SK-N-SH (cell line): Measurements from ENCODE around the gene RNLS. TPM values are rescaled to one million over a fixed set of nuclear protein-coding genes. Genes with fewer than 3 reads are reported as not detected.
"Not testable (repeated sequence)": the region's sequence is repeated elsewhere in the genome, so short reads cannot be mapped to it uniquely, and the experiment has no call there.

Source experiments
- CTCF ChIA-PET: fragments of 300-600, 350-600 bp; formaldehyde crosslinking; extraction: SDS; loops from one replicate; lab custom pipeline; 2021; lab: Yijun Ruan, JAX
- POLR2A ChIA-PET: fragments of 350-600 bp; sonication (Branson Sonifier 250); formaldehyde crosslinking; extraction: SDS; loops from one replicate; lab custom pipeline; 2020; ENCODE audit warnings: antibody characterized with exemption, inconsistent platforms; lab: Yijun Ruan, JAX
- DNase-seq: peaks from one replicate; pipeline ENCODE4 v3.0.0; 2012
- H2AFZ ChIP-seq: fragments of 200-600 bp; sonication (generic); 2 replicates; pipeline ENCODE4 v1.8.1; 2016; ENCODE audit warnings: antibody characterized with exemption, mild to moderate bottlenecking, low read depth
- H3F3A ChIP-seq: fragments of 200-600 bp; sonication (generic); replicated peaks from 2 replicates; pipeline ENCODE3; 2016; ENCODE audit warnings: antibody characterized with exemption, mild to moderate bottlenecking; ENCODE audit not compliant: insufficient read depth
- H3K27ac ChIP-seq, 2 experiments: fragments of 200-500 bp in 1 of 2; fragments of 200-600 bp in 1 of 2; sonication (Bioruptor generic) in 1 of 2; sonication (generic), shearing (Covaris generic) in 1 of 2; 2 replicates each; pipeline versions ENCODE4 v1.5.1 to v1.6.1; 2014 to 2016; ENCODE audit warnings: low read depth in 2 of 2, inconsistent platforms in 1 of 2, low read length in 1 of 2, mild to moderate bottlenecking in 1 of 2, mixed read lengths in 1 of 2
- H3K27me3 ChIP-seq: fragments of 200-600 bp; sonication (generic), shearing (Covaris generic); 2 replicates; pipeline ENCODE4 v1.6.1; 2016; ENCODE audit warnings: mixed run types; ENCODE audit not compliant: insufficient read depth
- H3K36me3 ChIP-seq, 2 experiments: fragments of 200-500 bp in 1 of 2; fragments of 200-600 bp in 1 of 2; sonication (Bioruptor generic) in 1 of 2; sonication (generic) in 1 of 2; replicated peaks in 1 of 2; 2 replicates each; pipeline versions ENCODE3 to v1.5.1; 2014 to 2016; ENCODE audit warnings: low read length in 1 of 2, mild to moderate bottlenecking in 1 of 2; ENCODE audit not compliant: insufficient read depth in 2 of 2, control insufficient read depth in 1 of 2
- H3K4me1 ChIP-seq, 2 experiments: fragments of 200-500 bp in 1 of 2; fragments of 200-600 bp in 1 of 2; sonication (Bioruptor generic) in 1 of 2; sonication (generic), shearing (Covaris generic) in 1 of 2; 2 replicates each; pipeline versions ENCODE4 v1.5.1 to v1.6.1; 2014 to 2016; ENCODE audit warnings: low read depth in 1 of 2, low read length in 1 of 2, mixed run types in 1 of 2; ENCODE audit not compliant: insufficient read depth in 2 of 2, control insufficient read depth in 1 of 2
- H3K4me2 ChIP-seq: fragments of 200-600 bp; sonication (generic), shearing (Covaris generic); 2 replicates; pipeline ENCODE4 v1.6.1; 2017; ENCODE audit warnings: mixed run types
- H3K4me3 ChIP-seq, 2 experiments: fragments of 200-500 bp in 1 of 2; fragments of 200-600 bp in 1 of 2; sonication (Bioruptor generic) in 1 of 2; sonication (generic), shearing (Covaris generic) in 1 of 2; 2 replicates each; pipeline versions ENCODE4 v1.5.1 to v1.8.1; 2014 to 2016; ENCODE audit warnings: low read depth in 2 of 2, inconsistent platforms in 1 of 2, low read length in 1 of 2, mild to moderate bottlenecking in 1 of 2, mixed read lengths in 1 of 2, moderate library complexity in 1 of 2
- H3K79me2 ChIP-seq: fragments of 200-600 bp; sonication (generic); 2 replicates; pipeline ENCODE4 v1.8.1; 2017; ENCODE audit warnings: mild to moderate bottlenecking; ENCODE audit not compliant: insufficient read depth
- H3K9ac ChIP-seq: fragments of 200-600 bp; sonication (generic); 2 replicates; pipeline ENCODE4 v1.6.1; 2017; ENCODE audit warnings: mixed run types
- H3K9me2 ChIP-seq: fragments of 200-600 bp; sonication (generic); 2 replicates; pipeline ENCODE4 v1.6.1; 2017; ENCODE audit warnings: mixed run types
- H3K9me3 ChIP-seq: fragments of 200-600 bp; sonication (generic); 2 replicates; pipeline ENCODE4 v1.6.1; 2017; ENCODE audit warnings: mixed run types, mild to moderate bottlenecking, moderate library complexity
- H4K20me1 ChIP-seq: fragments of 200-600 bp; sonication (generic); 2 replicates; pipeline ENCODE4 v1.6.1; 2017; ENCODE audit warnings: mild to moderate bottlenecking, mixed run types; ENCODE audit not compliant: insufficient read depth
- CHD2 ChIP-seq: fragments of 150-350 bp; IDR thresholded peaks from 2 replicates; pipeline ENCODE4 v1.6.1; 2018; ENCODE audit warnings: low read length; ENCODE audit not compliant: partially characterized antibody
- ELF1 ChIP-seq: IDR thresholded peaks from 2 replicates; pipeline ENCODE4 v1.4.0; 2012
- EZH2phosphoT487 ChIP-seq: fragments of 200-600 bp; sonication (generic); IDR thresholded peaks from 2 replicates; pipeline ENCODE4 v1.6.1; 2017; ENCODE audit warnings: low read depth, mixed run types, mild to moderate bottlenecking, antibody characterized with exemption, moderate library complexity, borderline replicate concordance
- FOSL2 ChIP-seq: IDR thresholded peaks from 2 replicates; pipeline ENCODE4 v1.4.0; 2012; ENCODE audit warnings: low read depth, mild to moderate bottlenecking, moderate library complexity, borderline replicate concordance
- FOXJ3 ChIP-seq: sonication (generic); formaldehyde crosslinking; IDR thresholded peaks from 2 replicates; pipeline ENCODE4 v1.5.1; 2020; ENCODE audit warnings: mild to moderate bottlenecking, missing genetic modification reagents
- FOXM1 ChIP-seq: IDR thresholded peaks from 2 replicates; pipeline ENCODE4 v1.4.0; 2012; ENCODE audit warnings: low read depth, mild to moderate bottlenecking
- GABPA ChIP-seq: IDR thresholded peaks from 2 replicates; pipeline ENCODE4 v1.4.0; 2012; ENCODE audit warnings: low read depth, mild to moderate bottlenecking
- GATA2 ChIP-seq: sonication (generic); formaldehyde crosslinking; IDR thresholded peaks from 2 replicates; pipeline ENCODE4 v1.5.0; 2020; ENCODE audit warnings: mild to moderate bottlenecking, missing genetic modification reagents
- IRF3 ChIP-seq: fragments of 150-350 bp; IDR thresholded peaks from 2 replicates; pipeline ENCODE4 v1.6.1; 2016; ENCODE audit warnings: mild to moderate bottlenecking, low read depth, low read length
- JUND ChIP-seq: IDR thresholded peaks from 2 replicates; pipeline ENCODE4 v1.4.0; 2012
- MAX ChIP-seq: IDR thresholded peaks from 2 replicates; pipeline ENCODE4 v1.4.0; 2012; ENCODE audit warnings: low read depth
- MEF2A ChIP-seq: IDR thresholded peaks from 2 replicates; pipeline ENCODE4 v1.4.0; 2012; ENCODE audit warnings: low read depth, borderline replicate concordance
- MXI1 ChIP-seq: IDR thresholded peaks from 2 replicates; pipeline ENCODE4 v1.6.1; 2012; ENCODE audit warnings: mild to moderate bottlenecking, low read depth, low read length, improper control_type of control experiment
- NRF1 ChIP-seq: IDR thresholded peaks from 2 replicates; pipeline ENCODE4 v1.6.1; 2012; ENCODE audit warnings: low read depth, mild to moderate bottlenecking, low read length
- PBX3 ChIP-seq: IDR thresholded peaks from 2 replicates; pipeline ENCODE4; 2012
- POLR2AphosphoS5 ChIP-seq: IDR thresholded peaks from 2 replicates; pipeline ENCODE4 v1.6.1; 2012; ENCODE audit warnings: low read depth, low read length
- RAD21 ChIP-seq: IDR thresholded peaks from 2 replicates; pipeline ENCODE4 v1.6.1; 2012; ENCODE audit warnings: mild to moderate bottlenecking, low read length
- RCOR1 ChIP-seq: fragments of 150-350 bp; IDR thresholded peaks from 2 replicates; pipeline ENCODE4 v1.6.1; 2017; ENCODE audit warnings: antibody characterized with exemption, low read length
- RFX5 ChIP-seq: IDR thresholded peaks from 2 replicates; pipeline ENCODE4 v1.6.1; 2012; ENCODE audit warnings: mild to moderate bottlenecking, improper control_type of control experiment, low read length
- RXRA ChIP-seq: IDR thresholded peaks from 2 replicates; pipeline ENCODE4 v1.4.0; 2012; ENCODE audit warnings: low read depth, mild to moderate bottlenecking, borderline replicate concordance
- SMC3 ChIP-seq: IDR thresholded peaks from 2 replicates; pipeline ENCODE4 v1.6.1; 2012; ENCODE audit warnings: low read depth, low read length, improper control_type of control experiment
- ZBTB33 ChIP-seq: IDR thresholded peaks from 2 replicates; pipeline ENCODE4 v1.4.0; 2012; ENCODE audit warnings: low read depth, borderline replicate concordance
- WGBS: methylation state at CpG from one replicate; pipeline ENCODE4 v1.1.6; 2017; ENCODE audit warnings: low lambda C conversion rate; 5-methylcytosine and 5-hydroxymethylcytosine counted together
- polyA plus RNA-seq, 3 experiments: library from polyadenylated mRNA; depleted of rRNA; stranded (reverse); fragments of >200 nt; gene quantifications; 2 replicates each; pipeline ENCODE4 v1.2.3, GENCODE V29; 2012

Gene RNLS
- polyA plus RNA-seq, 1 of the 3 experiments (the other 2 are of a cell fraction) = not detected

- POLR2A ChIA-PET = no interaction called here
- H3F3A ChIP-seq = no peaks in the 10 kb centered on the region
These were observed 273.8 kb downstream of the RNLS start for GRCh38 chr10:88309365-88309764.

GRCh38 chr10:88308361-88308760 is 274.8 kb downstream of the RNLS start:
- CTCF ChIA-PET, H3K9ac ChIP-seq: not testable (repeated sequence)
- WGBS = 89% methylated on average over 2 of the region's 2 CpGs

More at GRCh38 chr10:88309365-88309764, 273.8 kb downstream of the RNLS start:
- Histone ChIP-seq H3K4me3 (no peak overlapping the region), H2AFZ (no peak overlapping the region), H3K36me3 (no peaks in the 10 kb centered on the region), H4K20me1 (no peaks in the 10 kb centered on the region), H3K9ac (no peak overlapping the region), H3K79me2 (no peaks in the 10 kb centered on the region), H3K27me3 (no peaks in the 10 kb centered on the region), H3K9me3 (no peaks in the 10 kb centered on the region), H3K9me2 (no peaks in the 10 kb centered on the region), H3K4me1 (no peaks in the 10 kb centered on the region), H3K27ac (no peak overlapping the region), H3K4me2 (no peak overlapping the region)
- CTCF ChIA-PET = no interaction called here
- no peak for TF ChIP-seq PBX3
- no peak for TF ChIP-seq FOSL2
- no peak for TF ChIP-seq RXRA
- no peak for TF ChIP-seq NRF1
- TF ChIP-seq MAX = no peak
- no peak for TF ChIP-seq EZH2phosphoT487
- no peak for TF ChIP-seq RFX5
- TF ChIP-seq MEF2A = no peak
- DNase-seq = no peak
- WGBS = 95% methylated on average over 3 of the region's 3 CpGs

GRCh38 chr10:88299787-88300186 is 283.3 kb downstream of the RNLS start:
- CTCF ChIA-PET = interaction anchor here (0.5 to 1.0 kb wide), 3 partner anchors 16 to 56 kb away, joined by 3 read pairs; no protein-coding TSS in a partner anchor
- no peak for DNase-seq
- Histone ChIP-seq H3K4me3 (no peak overlapping the region), H3K9ac (no peak overlapping the region), H3K4me1 (no peaks in the 10 kb centered on the region; a peak in 1 of 4 replicates), H3K27me3 (no peaks in the 10 kb centered on the region), H2AFZ (no peak overlapping the region), H3K9me2 (no peaks in the 10 kb centered on the region), H3F3A (no peaks in the 10 kb centered on the region), H3K4me2 (no peak overlapping the region), H3K36me3 (no peaks in the 10 kb centered on the region), H4K20me1 (no peaks in the 10 kb centered on the region), H3K27ac (no peak overlapping the region), H3K79me2 (no peaks in the 10 kb centered on the region), H3K9me3 (no peaks in the 10 kb centered on the region)
- POLR2A ChIA-PET = no interaction called here
- no peak for TF ChIP-seq GABPA
- no peak for TF ChIP-seq GATA2 (CRISPR knock-in tag)
- no peak for TF ChIP-seq RCOR1
- TF ChIP-seq RXRA = no peak
- TF ChIP-seq SMC3 = no peak
- TF ChIP-seq FOSL2 = no peak
- no peak for TF ChIP-seq FOXM1
- no peak for TF ChIP-seq ELF1
- TF ChIP-seq JUND = no peak
- no peak for TF ChIP-seq RAD21
- no peak for TF ChIP-seq ZBTB33
- TF ChIP-seq MXI1 = no peak
- TF ChIP-seq CHD2 = no peak
- TF ChIP-seq FOXJ3 (CRISPR knock-in tag) = no peak
- no peak for TF ChIP-seq POLR2AphosphoS5
- no peak for TF ChIP-seq IRF3

More at GRCh38 chr10:88308361-88308760, 274.8 kb downstream of the RNLS start:
- H3K79me2 ChIP-seq, H3K36me3 ChIP-seq, H3K4me3 ChIP-seq, H3K27me3 ChIP-seq, H3K9me2 ChIP-seq, H4K20me1 ChIP-seq, H3F3A ChIP-seq, H3K9me3 ChIP-seq, DNase-seq, H3K27ac ChIP-seq, H2AFZ ChIP-seq, H3K4me1 ChIP-seq, H3K4me2 ChIP-seq, POLR2A ChIA-PET: not testable (repeated sequence)
